CD4-positive, alpha-beta T cell treated with Interleukin-4 for 4 hours (primary cell): ENCODE data around the gene EPHA8.

Experiments used
- DNase-seq: peaks from one replicate; pipeline ENCODE4 v3.0.0-alpha.2; 2020

The EPHA8 gene

DNA sequence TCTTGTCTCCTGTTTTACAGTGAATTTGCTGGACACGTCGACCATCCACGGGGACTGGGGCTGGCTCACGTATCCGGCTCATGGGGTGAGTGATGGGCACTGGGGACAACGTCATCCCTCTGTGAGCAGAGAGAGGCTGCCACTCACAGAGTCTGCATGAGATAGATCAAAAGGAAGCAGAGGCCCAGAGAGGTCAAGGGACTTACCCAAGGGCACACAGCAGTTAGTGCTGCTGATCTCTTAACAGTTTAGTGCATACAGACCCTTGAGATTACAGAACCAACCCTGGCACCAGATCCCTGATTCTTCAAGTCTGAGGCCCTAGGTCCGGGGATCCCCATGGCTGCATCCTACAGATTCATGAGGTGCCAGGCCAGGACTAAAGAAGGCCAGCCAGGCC, 6.0 kb downstream of the EPHA8 start:
- no peak for DNase-seq

DNA sequence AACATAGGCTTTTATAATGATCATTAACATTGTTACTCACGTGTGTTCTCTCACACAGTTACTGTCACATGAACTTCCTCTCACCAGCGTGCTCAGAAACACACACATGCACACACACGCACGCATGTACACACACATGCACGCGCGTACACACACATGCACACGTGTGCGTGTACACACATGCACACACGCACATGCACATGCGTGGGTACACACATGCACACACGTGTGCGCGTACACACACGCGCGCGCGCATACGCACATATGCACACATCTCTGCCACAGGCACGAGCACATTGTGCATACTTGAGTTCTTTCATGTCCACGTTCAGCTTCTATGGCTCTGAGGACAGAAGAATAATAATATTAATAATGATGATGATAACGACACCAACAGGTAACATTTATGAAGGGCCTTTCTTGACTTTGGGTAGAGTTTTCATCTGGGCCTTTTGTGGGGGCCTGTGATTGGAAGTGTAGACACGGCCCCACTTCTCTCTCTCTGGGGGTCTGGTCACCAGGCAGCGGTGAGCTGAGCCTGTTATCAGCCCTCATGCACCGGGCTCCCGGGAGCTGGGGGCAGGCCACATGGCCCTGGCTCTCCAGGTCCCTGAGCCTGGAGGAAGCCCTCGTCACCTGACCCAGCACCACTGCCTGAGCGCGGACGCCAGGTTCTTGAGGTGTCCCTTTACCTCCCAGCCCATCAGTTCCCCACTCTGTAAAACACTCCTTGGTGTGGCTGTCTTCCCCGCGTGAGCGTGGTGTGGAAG, 7.0 kb downstream of the EPHA8 start:
- DNase-seq, result no peak

DNA sequence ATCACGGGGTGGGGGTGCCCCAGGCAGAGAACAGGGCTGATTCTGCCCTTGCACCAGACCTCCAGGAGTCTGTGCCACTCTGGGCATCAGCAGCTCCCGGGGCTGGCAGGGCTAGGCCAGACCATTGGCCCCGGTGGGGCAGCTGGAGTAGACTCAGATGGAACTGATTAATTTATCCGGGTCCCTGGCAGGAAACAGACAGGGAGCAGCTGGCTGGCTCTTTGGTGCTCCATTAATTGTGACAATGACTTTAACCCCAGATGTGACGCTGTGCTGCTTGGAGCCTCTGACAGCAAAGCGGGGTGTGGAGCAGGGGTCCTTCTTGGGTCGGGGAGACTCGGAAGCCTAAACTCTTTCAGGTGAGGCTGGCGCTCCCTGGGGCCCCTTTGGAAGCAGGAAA, 9.5 kb downstream of the EPHA8 start:
- no peak for DNase-seq

DNA sequence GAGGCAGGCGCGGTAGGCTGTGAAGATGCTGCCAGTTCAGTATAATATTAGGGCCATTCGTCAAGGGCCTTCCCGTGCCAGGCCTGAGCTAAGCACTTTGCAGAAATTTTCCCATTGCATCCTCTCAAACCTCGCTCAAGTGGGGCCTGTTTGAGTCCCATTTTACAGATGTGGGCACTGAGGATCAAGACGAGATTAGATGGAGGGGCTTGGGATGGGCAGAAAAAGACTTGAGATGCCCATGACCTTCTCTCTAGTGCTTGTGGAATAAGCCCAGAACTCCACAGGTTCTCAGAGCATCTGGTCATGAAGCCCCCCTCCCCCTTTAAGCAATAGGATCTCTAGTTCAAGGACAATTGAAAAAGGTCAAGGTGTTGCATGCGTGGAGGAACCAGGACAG, 9.9 kb downstream of the EPHA8 start:
- no peak for DNase-seq

DNA sequence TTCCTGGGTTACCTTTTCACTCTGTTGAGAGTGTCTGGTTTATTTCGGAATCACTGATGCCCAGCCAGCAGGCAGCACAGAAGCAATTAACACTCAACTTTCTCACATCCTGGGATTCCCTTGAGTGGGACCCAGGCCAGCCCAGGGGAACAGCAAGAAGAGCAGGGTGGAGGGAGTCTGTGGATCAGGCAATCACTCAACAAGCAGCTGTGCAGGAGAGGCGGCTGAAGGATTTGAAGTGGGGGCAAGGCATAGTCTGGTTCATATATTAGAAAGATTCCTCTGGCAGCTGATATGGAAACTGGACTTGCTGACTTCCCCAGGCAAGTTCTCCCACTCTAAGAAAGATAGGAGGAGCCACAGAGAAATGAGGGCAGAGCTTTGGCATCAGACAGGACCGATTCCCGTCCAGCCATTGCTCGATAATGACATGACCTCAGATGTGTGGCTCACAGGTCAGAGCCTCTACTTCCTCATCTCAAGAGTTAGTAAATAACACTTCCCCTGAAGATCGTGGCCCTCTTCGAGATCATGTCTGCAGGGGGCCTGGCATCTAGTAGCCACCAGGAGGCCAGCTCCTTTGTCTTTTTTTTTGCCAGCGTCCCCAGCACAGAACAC, 12.4 kb downstream of the EPHA8 start:
- DNase-seq, result no peak

DNA sequence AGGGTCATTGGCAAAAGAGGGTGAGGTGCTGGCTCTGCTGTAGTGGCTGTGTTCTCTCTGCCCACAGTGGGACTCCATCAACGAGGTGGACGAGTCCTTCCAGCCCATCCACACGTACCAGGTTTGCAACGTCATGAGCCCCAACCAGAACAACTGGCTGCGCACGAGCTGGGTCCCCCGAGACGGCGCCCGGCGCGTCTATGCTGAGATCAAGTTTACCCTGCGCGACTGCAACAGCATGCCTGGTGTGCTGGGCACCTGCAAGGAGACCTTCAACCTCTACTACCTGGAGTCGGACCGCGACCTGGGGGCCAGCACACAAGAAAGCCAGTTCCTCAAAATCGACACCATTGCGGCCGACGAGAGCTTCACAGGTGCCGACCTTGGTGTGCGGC, 12.9 kb downstream of the EPHA8 start:
- DNase-seq, result no peak

GRCh38 chr1:22576617-22577016, 13.3 kb downstream of the EPHA8 start:
- no peak for DNase-seq

DNA sequence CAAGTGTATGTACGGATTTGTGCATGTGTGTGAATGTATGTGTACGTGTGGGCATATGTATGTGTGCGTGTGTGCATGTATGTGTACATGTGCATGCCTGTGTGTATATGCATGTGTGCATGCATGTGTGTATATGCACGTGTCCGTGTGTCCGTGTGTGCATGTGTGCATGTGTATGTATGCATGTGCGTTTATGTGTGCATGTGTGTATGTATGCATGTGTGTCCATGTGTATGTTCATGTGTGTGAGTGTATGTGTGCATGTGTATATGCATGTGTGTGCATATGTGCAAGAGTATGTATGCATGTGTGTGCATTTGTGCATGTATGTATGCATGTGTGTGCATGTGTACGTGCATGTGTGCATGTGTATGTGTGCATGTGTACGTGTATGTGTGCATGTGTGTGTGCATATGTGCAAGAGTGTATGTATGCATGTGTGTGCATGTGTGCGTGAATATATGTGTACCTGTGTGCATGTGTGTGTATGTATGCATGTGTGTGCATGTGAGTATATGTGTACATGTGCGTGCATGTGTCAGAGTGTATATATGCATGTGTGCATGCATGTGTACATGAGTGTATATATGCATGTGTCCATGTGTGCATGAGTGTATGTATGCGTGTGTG, 15.6 kb downstream of the EPHA8 start:
- no peak for DNase-seq

GRCh38 chr1:22579541-22580155, 16.4 kb downstream of the EPHA8 start:
- no peak for DNase-seq

GRCh38 chr1:22582661-22583635, 19.7 kb downstream of the EPHA8 start:
- DNase-seq, result no peak

DNA sequence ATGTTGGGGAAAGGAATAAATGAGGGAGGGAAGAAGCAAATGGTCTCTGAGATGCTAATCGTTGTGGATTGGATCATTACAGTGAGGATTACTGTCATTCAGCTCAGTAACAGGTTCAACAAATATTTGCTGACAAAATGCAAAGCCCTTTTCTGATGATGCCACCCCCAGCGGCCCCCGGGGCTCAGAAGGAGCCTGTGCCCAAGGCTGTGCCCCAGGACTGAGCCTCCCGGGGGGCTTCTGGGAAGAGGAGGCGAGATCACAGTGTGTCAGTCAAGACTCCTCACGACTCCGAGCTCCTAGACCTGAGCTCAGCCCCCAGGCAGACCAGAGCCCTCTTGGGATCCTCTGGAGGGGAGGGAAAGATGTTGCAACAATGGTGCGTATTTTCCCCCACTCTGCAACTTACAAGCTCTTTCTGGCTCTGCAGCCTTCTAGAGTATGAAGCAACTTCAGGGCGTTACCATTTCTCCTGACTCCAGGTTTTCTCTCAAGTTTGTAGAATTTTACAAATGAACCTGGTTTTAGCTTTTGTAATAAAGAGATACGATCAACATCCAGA, 20.8 kb downstream of the EPHA8 start:
- DNase-seq, result no peak

DNA sequence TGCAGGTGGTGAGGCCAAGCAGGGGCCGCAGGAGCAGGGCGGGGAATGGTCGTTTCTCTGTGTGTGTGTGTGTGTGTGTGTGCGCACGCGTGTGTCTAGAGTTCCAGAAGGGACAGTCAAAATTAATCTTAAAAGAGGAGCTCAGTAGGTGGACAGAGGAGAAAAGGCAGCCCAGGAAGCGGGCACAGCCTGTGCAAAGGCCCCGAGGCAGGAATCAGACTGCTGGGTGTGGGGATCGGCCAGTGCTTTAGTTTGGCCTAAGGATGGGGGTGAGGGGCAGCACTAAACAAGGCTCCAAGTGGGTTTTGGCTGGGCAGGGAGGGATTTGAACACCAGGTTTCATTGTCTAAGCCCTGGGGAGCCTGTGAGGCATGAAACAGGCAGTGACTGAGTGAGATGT, 21.7 kb downstream of the EPHA8 start:
- no peak for DNase-seq

- DNase-seq, result no peak
Measured at GRCh38 chr1:22585471-22585870, 22.2 kb downstream of the EPHA8 start.

DNA sequence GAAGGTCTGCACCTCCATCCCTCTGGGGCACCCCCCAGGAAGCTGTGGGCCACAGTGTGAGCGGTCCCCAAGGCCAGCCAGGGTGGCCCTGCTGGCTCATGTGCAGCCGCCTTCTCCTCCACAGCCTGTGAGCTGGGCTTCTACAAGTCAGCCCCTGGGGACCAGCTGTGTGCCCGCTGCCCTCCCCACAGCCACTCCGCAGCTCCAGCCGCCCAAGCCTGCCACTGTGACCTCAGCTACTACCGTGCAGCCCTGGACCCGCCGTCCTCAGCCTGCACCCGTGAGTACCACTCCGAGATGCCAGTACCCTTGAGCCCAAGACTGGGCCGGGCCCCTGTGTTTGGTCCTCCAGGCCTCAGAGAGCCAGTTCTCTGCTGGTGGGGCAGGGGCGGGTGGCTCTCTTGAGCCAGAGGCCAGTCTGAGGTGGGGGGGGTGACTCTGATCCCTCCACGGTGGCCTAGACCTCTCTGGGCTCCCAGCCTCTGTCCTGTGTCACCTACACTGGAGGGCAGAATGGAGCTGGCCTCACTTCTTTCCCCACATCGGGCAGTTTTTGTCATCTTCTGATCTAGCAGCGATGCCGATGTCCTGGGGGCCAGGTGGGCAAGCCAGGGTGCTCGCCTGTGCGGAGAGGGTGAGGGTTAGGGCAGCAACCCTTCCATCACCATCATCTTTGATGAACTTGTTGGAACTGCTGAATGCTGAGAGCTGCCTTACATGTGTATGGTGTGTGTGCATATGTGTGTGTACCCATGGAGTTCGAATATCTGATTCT, 23.3 kb downstream of the EPHA8 start:
- no peak for DNase-seq

GRCh38 chr1:22587247-22587646, 24.0 kb downstream of the EPHA8 start:
- DNase-seq, result no peak

DNA sequence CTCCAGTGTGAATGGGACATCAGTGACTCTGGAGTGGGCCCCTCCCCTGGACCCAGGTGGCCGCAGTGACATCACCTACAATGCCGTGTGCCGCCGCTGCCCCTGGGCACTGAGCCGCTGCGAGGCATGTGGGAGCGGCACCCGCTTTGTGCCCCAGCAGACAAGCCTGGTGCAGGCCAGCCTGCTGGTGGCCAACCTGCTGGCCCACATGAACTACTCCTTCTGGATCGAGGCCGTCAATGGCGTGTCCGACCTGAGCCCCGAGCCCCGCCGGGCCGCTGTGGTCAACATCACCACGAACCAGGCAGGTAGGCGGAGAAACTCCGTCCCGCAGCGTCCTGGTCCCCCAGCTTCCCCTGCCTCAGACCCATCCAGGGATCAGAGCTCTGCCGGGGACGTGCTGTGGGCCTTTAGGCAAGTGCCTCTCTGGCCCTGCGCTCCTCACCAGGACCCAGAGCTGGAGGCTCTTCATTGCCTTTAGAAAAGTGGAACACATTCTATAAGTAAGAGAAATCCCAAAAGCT, 25.7 kb downstream of the EPHA8 start:
- no peak for DNase-seq

DNA sequence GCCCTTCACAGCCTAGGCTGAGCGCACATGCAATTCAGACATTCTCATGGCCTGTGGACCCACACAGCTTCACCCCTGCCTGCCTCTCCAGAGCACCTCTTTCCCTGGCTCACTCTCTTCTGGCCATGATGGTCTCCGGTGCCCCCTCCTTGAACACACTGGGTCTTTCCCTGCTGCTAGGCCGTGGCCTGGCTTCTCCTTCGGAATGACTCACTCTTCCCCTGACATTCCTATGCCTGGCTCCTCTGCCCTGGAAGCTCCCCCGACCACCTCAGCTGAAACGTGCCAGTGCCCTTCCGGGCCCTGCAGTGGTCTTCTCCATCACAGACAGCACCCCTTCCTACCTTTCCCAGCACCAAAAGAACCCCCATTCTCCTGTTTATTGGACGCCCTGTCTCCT, 28.3 kb downstream of the EPHA8 start:
- DNase-seq, result no peak

- no peak for DNase-seq
Measured at GRCh38 chr1:22592051-22592450, 28.8 kb downstream of the EPHA8 start.

DNA sequence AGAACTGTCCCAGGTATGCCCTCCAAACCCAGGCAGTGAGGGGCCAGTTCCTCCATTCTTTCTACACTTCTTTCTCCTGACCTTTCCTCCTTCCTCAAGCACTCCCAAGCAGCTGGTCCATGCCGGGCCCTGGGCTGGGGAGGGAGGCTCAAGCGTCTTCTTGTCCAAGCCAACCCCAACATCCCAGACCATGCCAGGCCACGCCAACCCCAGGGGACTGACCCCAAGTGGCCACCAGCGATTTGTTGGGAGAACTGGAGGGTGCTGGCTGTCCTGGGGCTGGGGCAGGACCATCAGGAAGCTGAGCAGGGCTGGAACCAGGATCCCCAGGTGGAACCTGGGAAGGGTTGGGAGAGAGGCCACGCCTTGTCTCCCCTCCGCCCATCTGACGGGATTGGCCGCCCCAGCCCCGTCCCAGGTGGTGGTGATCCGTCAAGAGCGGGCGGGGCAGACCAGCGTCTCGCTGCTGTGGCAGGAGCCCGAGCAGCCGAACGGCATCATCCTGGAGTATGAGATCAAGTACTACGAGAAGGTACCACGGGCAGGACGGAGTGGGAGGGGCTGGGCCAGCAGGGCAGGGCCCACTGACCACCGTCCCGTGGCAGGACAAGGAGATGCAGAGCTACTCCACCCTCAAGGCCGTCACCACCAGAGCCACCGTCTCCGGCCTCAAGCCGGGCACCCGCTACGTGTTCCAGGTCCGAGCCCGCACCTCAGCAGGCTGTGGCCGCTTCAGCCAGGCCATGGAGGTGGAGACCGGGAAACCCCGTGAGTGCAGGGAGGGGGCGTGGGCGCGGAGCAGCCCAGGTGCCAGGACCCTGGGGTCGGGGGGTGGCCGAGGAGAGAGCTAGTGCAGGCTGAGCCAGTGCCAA, 29.9 kb downstream of the EPHA8 start:
- no peak for DNase-seq

- no peak for DNase-seq
Measured at GRCh38 chr1:22594396-22594795, 31.1 kb downstream of the EPHA8 start.
